T-helper 1 cell (primary cell): Measurements from ENCODE around the gene SLC16A3.

ENCODE experiments used
- DNase-seq, 5 donors: peaks; one replicate each; pipeline ENCODE4 v3.0.0-alpha.2; 2012 to 2020

SLC16A3 gene

DNA sequence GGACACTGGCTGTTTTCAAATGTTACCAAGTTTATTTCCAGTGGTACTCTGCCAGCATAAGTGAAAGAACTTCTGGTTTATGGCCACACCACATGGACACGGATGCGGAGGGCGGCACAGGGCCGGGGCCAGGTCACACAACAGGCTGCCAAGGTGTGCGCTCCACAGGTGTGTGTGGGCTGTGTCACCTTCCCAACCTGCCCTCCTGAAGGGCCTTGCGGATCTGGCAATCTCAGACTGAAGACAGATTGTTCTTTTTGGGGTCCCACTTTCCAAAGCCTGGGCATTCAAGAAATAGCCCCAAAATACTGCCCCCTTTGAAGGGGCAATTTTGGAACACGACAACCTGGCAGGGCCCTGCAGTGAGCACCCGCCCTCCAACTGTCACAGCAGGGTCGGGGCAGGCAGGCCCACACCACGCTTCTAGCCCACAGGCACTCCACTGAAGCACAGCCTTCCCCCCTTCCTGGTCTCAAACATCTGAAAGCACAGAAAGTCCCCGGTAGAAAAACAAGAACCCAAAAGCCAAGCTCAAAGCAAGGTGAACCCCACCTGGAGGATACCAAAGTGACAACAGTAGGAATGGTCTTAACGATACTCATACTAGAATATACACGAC is 41.1 kb downstream of the SLC16A3 start:
- no peak for DNase-seq

DNA sequence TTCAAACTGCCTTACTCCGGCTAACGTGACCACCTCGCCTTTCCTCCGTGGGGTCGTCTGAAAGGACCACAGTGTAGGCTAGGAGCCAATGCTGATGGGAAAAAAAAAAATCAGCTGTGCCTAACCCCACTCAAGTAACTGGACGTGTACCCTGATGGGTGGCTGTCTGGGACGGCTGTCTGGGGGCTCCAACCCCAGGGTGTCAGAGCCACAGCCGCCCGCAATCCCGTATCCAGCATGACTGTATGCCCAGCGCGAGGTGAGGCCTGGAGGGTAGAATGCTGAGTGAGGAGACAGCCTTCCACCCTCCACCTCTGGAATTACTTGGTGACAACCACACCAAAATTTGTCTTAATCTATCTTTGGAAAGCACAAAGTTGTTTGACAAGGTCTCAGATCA is 41.8 kb downstream of the SLC16A3 start:
- DNase-seq: no peak

DNA sequence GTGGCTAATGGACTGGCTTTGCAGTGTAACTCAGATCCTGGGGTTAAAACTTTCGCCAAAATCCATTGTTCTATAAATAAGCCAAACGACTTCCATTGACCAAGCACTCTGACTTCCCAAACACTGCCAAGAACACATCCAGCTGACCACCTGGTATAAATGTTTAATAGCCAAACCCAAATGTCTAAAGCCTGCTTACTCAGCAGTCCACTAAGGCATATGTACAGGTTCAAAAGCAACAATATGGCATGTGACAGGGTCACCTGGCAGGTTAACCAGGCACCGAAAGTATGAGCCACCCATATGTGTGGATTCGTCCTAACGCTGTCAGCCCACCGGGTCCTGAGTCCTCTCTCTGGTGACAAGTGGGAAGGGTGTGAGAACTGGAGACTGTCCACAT is 42.6 kb downstream of the SLC16A3 start:
- no peak for DNase-seq

DNA sequence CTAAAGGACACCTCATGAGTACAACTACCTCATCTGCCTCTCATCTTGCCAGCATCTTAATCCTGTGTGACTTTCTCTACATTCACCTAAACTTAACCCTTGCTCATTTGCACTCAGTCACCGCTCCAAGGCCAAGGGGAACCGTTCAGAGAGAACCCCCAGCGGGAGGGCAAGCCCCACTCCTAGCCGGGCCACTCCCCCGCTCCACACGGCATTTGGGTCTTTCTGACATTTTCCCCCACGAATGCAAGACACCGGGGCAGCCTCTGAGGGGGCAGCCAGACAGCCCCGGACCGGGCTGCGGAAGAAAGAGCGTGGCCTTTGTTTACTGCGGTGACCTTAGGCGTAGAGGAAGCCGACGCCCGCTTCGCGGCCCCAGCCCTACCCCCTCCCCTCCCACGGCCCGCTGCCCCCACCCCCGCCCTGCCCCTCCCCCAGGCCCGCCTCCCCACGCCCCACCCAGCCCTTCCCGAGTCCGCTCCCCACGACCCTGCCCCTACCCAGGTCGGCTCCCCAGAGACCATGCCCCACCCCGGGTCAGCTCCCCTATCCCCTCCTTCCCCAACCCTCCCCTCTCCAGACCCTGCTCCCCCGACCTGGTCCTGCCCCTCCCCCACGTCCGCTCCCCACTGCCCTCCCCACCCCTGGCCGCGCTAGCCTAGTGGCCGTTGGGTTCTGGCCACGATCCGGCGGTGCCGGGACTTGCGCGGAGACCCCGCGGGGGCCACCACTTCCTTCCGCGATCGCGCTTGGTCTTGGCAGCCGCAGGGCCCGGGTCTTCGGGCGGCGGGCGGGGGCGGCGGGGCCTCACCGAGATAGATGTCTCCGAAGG is 43.9 kb downstream of the SLC16A3 start:
- peak in 3 of 5 donors; percentile 23 to 40 (median 29) for DNase-seq

DNA sequence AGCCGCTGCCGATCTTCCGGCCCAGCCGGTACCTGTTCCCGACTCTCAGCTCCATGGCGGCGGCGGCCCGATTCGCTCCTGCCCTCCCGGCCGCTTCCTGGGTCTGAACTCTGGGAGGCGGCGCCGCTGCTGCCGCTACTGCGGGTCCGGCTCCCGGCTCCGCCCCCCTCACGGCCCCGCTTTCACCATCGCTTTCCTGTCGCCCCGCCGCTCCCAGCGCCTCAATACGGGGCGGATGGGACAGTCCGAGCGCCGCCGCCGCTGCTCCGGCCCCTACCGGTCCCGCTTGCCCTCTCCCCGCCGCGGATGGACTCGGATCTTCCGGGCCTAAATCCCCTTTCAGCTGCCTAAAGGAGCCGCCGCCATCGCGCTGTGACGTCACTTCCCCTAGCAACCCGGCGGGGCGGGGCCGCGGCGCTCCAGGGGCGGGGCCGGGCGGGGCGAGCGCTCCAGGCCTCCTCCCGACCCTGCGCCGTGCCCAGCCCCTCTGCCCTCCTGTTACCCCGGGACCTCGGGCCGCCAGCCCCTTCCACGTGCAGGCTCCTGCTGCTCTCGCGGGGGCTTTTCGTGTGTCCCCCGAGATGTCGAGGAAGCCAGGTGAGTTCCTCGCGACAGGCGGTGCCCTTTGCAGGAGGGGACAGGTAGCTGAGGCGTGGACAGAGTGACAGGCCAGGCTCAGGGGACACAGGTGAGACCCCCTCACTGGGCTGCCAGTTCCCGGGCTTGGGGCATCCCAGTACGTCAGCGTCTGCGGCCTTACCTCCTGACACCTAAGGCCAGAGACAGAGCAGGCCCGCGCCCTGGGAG is 44.7 kb downstream of the SLC16A3 start, which contains the start of gene CSNK1D:
Gene CSNK1D (minus strand): TSS at position 374 of the 807 bp plus-strand sequence. CDS start 319 bp downstream, at position 55.
- peak; percentile 85 to 90 (median 89) for DNase-seq

DNA sequence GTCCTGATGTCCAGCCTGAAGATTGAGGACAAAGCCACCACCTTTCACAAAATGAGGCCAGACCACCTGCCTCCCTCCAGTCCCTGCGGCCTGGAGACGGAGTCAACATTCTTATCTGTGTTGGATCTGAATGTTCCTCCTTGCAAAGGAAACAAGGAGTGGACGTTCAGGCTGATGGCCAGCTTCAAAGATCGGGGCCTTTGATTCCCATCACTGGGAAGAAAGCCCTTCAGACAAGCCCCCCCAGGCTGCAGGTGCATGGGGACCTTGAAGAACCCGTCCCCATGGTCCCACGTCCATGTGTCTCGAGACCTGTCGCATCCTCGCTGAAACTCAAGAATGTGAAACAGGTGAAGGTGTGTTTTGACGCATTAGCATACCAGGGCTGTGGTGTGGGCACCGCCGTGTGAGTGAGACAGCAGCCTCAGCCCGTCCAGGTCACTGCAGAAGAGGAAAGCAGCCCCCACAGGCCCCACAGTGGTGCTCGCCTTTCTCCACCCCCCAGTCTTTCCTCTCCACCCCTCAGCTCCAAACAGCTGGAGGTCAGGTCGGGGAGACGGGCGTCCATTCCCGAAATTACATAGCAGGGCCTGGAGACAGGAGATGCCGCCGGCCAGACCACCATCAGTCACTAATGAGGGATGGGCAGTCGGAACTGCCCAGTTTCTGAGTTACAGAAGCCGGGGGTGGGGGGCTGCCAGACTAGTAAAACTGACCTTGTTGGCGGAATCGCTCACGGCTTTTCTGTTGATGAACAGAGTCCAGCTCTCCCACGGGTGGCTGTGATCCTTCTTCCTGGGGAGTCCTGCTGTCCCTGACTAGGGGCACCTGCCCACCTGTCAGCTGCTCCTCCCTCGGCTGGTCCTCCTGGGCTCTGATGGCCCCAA is 45.5 kb downstream of the SLC16A3 start:
- no peak for DNase-seq

DNA sequence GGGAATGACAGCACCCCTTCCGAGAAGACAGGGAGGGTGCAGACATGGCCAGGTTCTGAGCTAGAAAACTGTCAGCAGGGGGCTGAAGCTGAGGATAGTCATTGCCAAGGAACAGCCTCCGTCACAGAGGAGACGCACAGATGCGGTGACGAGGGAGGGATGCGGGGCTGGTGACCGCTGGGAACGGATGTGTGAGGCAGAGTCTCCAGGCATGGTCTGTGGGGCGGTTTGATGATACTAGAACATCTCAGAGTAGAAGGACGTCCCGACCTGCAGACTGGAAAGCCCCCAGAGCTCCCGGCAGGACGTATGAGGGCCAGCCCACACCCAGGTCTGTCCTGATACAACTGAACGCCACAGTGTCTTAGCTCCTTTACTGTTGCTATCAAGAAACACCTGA is 46.5 kb downstream of the SLC16A3 start:
- no peak for DNase-seq

DNA sequence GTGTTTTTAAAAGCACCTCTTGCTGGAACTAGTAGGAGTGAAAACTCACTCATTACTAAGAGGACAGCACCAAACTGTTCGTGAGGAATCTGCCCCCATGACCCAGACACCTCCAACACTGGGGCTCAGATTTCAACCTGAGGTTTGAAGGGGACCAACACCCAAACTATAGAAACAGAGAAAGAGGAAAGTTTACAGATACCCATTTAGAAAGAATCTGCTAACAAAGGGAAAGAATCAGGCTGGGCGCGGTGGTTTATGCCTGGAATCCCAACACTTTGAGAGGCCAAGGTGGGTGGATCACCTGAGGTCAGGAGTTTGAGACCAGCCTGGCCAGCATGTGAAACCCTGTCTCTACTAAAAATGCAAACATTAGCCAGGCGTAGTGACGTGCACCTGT is 48.1 kb downstream of the SLC16A3 start:
- no peak for DNase-seq

DNA sequence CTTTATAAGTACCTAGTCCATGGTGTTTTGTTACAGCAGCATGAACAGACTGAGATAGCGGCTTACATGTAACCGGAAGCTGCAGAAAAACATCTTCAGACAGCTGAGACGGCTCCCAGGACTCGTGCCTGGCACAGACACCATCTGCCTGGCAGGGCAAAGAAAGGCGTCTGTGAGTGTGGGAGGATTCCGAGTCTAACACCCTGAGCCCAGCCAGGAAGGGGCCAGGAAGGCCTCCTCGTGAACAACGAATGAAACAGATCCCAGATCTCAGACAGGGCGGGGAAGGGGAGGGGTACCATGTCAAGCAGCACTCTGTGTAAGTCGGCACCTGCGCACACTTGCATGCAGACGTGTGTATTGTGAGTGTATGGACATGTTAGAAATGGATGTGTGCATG is 49.0 kb downstream of the SLC16A3 start:
- DNase-seq: no peak

DNA sequence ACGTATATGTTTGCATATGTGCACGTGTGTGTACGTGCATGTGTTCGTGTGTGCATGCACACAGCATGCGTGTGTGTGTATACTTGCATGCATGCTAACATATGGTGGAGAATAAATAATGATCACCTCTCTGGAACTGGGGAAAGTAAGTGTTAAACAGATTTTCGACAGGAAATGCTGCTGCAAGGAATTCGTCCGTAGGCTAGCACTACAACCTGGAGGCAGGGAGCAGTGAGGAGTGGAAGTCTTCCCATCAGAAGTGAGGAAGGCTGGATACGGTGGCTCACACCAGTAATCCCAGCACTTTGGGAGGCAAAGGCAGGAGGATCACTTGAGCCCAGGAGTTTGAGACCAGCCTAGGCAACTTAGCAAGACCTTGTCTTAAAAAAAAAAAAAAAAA is 49.5 kb downstream of the SLC16A3 start:
- DNase-seq: no peak

DNA sequence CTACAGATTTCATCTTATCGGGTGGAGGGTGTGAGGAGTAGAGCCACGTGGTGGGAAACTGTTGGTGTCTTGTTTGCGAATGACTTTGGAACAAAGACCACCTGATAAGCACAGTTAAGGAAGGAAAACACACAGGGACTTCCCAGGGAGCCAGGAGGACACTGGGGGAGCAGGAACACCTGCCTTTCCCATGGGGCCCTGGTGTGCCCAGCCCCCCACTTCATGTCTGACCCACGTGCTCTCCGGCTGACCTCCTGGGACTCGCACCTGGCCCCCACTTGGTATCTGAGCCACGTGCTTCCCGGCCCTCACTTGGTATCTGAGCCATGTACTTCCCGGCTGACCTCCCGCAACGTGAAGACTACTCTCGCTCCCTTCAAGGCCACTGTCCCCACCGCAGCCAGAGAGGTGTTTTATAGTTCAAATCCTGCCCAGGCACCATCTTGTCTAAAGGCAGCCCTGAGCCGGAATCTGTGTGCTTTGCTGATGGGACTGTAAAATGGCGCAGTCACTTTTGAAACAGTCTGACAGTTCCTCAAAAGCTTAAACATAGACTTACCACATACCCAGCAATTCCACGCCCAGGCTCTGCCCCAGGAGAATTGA is 50.0 kb downstream of the SLC16A3 start:
- DNase-seq: no peak

DNA sequence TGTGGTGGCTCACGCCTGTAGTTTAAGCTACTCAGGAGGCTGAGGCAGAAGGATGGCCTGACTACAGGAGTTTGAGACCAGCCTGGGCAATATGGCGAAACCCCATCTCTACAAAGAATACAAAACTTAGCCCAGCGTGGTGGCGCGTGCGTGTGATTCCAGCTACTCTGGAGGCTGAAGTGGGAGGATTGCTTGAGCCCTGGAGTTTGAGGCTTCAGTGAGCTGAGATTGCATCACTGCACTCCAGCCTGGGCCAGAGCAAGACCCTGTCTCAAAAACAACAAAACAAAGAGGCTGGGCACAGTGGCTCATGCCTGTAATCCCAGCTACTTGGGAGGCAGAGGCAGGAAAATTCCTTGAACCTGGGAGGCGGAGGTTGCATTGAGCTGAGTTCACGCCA is 51.7 kb downstream of the SLC16A3 start:
- DNase-seq: no peak

DNA sequence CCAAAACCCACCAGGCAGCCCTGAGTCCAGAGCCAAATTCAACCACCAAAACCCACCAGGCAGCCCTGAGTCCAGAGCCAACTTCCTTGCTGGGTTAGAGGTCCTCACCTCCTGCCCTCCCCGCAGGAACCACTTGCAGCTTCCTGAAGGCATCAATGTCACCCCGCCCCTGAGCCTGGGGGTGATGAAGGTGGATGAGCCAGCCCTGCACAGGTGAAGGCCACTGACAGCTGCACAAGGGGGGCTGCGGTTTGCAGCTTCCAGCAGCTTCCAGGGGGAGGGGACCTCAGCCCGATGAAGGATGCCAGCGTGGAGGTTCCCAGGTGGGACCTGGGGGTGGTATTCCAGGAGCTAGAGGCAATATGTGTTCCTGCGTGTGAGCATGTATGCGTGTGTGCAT is 52.2 kb downstream of the SLC16A3 start:
- no peak for DNase-seq

DNA sequence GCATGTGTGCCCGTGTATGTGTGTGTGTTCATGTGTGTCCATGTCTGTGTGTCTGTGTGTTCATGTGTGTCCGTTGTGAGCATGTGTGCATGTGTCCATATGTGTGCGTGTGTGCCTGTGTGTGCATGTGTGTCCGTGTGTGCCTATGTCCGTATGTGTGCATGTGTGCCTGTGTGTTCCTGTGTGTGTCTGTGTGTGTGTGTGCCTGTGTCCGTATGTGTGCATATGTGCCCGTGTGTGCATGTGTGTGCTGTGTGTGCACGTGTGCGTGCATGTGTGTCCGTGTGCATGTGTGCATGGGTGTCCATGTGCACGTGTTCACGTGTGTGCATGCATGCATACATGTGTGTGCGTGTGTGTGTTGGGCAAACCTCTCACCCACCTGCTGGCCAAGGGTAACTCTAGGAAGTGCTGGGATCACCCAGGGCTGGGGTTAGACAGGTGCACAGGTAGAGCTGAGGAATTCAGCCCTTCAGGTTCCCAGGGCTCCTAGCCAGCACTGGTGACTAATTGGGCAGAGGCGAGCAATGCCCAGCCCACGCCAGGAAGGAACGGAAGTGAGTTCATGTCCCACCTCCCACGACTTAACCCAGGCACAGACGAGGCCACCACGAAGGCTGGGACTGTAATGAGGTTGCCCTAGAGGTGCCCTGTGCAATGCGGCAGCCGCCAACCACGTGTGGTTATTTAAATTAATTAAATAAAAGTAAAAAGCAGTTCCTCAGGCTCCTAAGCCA is 52.8 kb downstream of the SLC16A3 start:
- no peak for DNase-seq

DNA sequence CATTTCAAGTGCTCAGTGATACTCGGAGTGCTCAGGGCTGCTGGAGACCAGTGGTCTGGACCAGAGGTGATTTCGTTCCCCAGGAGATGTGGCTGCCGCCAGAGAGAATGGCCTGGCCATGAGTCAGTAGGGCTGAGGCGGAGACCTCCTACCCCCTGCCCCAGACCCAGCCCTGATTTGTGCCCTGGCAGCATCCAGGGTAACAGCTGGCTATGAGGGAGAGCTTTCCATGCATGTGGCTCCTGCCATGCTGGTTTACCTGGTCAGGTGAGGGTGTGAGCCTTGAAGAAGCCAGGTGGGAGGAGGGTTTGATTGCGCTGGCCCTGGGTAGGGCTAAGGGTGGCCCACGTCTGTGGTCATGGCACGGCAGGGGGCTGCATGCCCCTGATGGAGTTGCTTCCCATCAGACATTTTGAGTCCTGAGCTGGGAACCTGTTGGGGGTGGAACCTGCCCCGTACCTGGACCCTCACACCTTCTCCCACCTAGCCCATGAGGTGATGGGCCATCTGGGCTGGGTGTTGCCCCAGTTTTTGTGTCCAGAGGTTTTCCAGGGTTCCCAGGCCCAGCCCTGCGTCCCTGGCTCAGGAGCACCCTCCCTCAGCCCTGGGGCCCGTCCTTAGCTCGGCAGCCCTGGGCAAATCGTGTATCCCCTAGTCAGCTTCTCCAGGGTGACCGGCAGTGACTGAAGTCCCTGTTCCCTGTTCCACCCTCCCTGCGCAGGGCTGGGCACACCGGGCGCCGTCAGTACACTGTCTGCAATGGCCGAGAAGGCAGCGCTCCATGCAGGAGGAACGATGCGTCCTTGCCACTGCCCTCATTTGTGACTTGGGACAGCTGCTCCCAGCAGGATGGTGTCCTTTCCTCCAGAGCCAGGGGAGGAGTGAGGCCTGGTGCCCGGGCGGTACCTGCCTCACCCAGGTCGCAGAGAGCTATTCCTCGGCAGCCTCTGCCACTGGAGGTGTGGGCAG is 53.7 kb downstream of the SLC16A3 start:
- DNase-seq: no peak

DNA sequence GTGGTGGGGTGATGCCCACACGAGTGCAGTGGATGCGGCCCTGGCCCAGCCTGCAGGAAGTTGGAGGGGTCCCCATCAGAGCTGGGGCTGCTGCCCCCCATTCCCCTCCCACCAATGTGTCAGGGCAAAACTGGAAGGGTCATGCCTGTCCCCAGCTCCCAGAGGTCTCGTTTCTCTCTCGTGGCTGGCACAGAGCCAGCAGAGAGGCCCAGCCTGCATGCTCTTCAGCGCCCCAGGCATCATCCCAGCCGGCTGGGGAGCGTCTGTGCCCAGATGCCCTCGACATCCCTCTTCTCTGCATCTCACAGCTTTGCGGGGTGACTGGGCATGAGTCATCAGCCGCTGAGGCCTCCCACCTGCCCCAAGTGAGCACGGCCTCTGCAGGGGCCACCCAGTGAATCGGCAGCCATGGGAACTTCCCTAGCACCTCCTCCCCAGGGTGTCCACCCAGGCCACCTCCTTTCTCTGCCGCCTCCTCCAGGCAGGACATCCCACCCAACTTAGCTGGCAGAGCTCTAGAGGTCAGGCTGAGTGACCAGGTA is 54.4 kb downstream of the SLC16A3 start:
- DNase-seq: peak in 1 of 5 donors; percentile 33

DNA sequence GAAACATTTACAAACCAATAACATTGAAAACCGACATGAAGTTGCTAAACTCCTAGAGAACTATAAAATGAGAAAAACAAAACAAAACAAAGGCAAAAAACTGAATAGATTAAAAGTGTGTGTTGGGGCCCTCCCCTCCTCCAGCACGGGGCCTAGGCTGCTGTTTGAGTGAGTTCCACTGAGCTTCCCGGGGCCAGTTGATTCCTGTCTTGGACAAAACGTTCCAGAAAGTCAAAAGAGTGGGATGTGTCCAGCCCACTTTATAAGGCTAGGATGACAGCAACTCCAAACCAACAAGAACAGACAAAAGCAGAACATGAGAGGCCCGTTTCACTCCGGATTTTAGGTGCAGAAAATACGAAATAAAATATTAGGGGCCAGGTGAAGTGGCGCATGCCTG is 56.3 kb downstream of the SLC16A3 start:
- no peak for DNase-seq

DNA sequence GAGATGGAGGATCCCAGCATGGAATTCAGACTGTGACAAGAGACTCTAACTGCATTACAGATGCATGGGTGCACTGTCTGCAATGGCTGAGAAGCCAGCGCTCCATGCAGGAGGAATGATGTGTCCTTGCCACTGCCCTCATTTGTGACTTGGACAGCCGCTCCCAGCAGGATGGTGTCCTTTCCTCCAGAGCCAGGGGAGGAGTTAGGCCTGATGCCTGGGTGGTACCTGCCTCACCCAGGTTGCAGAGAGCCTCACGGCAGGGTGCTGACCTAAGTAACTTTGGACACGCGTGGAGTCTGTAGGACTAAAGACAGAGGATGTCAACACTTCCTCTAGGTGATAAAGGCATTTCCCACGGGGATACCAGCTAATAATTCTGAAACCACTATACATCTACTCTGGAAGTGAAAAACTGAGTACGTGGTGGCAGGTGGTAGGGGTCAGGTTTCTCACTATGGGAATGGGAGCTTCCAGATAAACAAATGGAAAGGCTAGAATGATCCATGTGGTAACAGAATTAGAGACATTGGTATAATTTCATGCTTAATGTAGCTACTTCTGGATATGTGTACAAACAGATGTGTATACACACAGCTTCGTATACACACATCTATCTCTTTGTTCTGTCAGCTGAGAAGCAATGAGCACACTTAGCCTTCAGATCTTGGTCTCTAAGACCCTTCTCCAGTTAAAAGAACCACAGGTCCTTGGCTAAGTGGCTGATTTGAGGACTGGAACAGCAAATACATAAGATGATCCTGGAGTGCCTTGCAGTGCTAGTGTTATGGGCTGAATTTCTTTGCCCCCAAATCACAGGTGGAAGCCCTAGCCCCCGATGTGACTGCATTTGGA is 58.4 kb downstream of the SLC16A3 start:
- DNase-seq: no peak
